NB4 (cell line): Measurements from ENCODE around the gene TAF1B.

Experiments used
- MYC ChIP-seq: IDR thresholded peaks from 2 replicates; pipeline ENCODE4 v1.6.1; 2011; ENCODE audit warnings: low read depth, low read length
- POLR2A ChIP-seq: IDR thresholded peaks from 2 replicates; pipeline ENCODE4 v1.6.1; 2011; ENCODE audit warnings: mild to moderate bottlenecking; ENCODE audit not compliant: insufficient read length; ENCODE audit errors: extremely low read depth
- TF ChIP-seq, protein P1 (sequence below): IDR thresholded peaks from one replicate; pipeline ENCODE4 v1.5.1; 2012; ENCODE audit warnings: low read depth, low read length
- TF ChIP-seq, protein P2 (sequence below): IDR thresholded peaks from 2 replicates; pipeline ENCODE4 v1.6.1; 2011; ENCODE audit warnings: low read depth, low read length

- TF ChIP-seq, protein P1, sequence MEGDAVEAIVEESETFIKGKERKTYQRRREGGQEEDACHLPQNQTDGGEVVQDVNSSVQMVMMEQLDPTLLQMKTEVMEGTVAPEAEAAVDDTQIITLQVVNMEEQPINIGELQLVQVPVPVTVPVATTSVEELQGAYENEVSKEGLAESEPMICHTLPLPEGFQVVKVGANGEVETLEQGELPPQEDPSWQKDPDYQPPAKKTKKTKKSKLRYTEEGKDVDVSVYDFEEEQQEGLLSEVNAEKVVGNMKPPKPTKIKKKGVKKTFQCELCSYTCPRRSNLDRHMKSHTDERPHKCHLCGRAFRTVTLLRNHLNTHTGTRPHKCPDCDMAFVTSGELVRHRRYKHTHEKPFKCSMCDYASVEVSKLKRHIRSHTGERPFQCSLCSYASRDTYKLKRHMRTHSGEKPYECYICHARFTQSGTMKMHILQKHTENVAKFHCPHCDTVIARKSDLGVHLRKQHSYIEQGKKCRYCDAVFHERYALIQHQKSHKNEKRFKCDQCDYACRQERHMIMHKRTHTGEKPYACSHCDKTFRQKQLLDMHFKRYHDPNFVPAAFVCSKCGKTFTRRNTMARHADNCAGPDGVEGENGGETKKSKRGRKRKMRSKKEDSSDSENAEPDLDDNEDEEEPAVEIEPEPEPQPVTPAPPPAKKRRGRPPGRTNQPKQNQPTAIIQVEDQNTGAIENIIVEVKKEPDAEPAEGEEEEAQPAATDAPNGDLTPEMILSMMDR: no peak
- TF ChIP-seq POLR2A: no peak
- TF ChIP-seq, protein P2, sequence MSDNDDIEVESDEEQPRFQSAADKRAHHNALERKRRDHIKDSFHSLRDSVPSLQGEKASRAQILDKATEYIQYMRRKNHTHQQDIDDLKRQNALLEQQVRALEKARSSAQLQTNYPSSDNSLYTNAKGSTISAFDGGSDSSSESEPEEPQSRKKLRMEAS: no peak
- TF ChIP-seq MYC: no peak
These were observed 116.0 kb downstream of the TAF1B start for GRCh38 chr2:9959262-9959661.
